Thoracic aorta (tissue), 2 donors: ENCODE data around the gene CDCA4. TPM values are rescaled to one million over a fixed set of nuclear protein-coding genes. Genes with fewer than 3 reads are reported as not detected.

Experiments used
- ATAC-seq: fragments of 150-250 bp; one replicate; pipeline ENCODE4 v1.8.0; 2017; ENCODE audit warnings: low read depth; ENCODE audit not compliant: insufficient number of reproducible peaks, low FRiP score
- DNase-seq: peaks from one replicate; pipeline ENCODE4 v3.0.0-alpha.2; 2020; ENCODE audit warnings: low spot score
- H3K27ac ChIP-seq, 2 donors: fragments of 200-600 bp; sonication (generic); 1 replicate in 1 of 2; 2 replicates in 1 of 2; pipeline ENCODE4 v1.5.1; 2016; ENCODE audit warnings: mild to moderate bottlenecking in 2 of 2, moderate library complexity in 2 of 2
- H3K27me3 ChIP-seq: fragments of 200-600 bp; sonication (generic); replicated peaks from 2 replicates; pipeline ENCODE4 v1.6.0; 2016; ENCODE audit warnings: mild to moderate bottlenecking; ENCODE audit not compliant: insufficient read depth
- H3K36me3 ChIP-seq: fragments of 200-600 bp; sonication (generic); one replicate; pipeline ENCODE4 v1.5.1; 2016
- H3K4me1 ChIP-seq, 2 donors: fragments of 200-600 bp; sonication (generic); 1 replicate in 1 of 2; 2 replicates in 1 of 2; pipeline versions ENCODE4 v1.5.1 to v1.6.0; 2016; ENCODE audit warnings: low read depth in 2 of 2, mild to moderate bottlenecking in 1 of 2; ENCODE audit not compliant: control insufficient read depth in 1 of 2
- H3K4me3 ChIP-seq: fragments of 200-600 bp; sonication (generic); 2 replicates; pipeline ENCODE4 v1.5.1; 2016; ENCODE audit warnings: mild to moderate bottlenecking
- H3K9me3 ChIP-seq: fragments of 200-600 bp; sonication (generic); 2 replicates; pipeline ENCODE4 v1.5.1; 2016
- CTCF ChIP-seq: fragments of 200-600 bp; sonication (generic); IDR thresholded peaks from one replicate; pipeline ENCODE4 v1.5.1; 2019; ENCODE audit warnings: antibody characterized with exemption
- total RNA-seq, 2 donors: library from RNA; depleted of rRNA; stranded (reverse); fragments of >200 nt; gene quantifications; one replicate each; pipeline versions ENCODE4 v1.1.0 to v1.2.3, GENCODE V29; 2016

Gene CDCA4
- total RNA-seq, 2 donors from 2014 or later, result 1.6 to 6.5 TPM

- H3K4me3 ChIP-seq, result no peak overlapping the region
- TF ChIP-seq CTCF, result no peak
- H3K36me3 ChIP-seq, result peaks cover 16% of the 10 kb centered on the region
Measured at GRCh38 chr14:105014631-105015030, 6.3 kb downstream of the CDCA4 start.

GRCh38 chr14:105014032-105014431 is 6.9 kb downstream of the CDCA4 start:
- no peaks in the 10 kb centered on the region for H3K9me3 ChIP-seq
- peaks cover 11 to 22% of the 10 kb centered on the region in 2 donors for H3K4me1 ChIP-seq
- H3K36me3 ChIP-seq, result peaks cover 18% of the 10 kb centered on the region
- TF ChIP-seq CTCF, result no peak
- no peak for DNase-seq
- no peak for ATAC-seq
- H3K27me3 ChIP-seq, result no peaks in the 10 kb centered on the region
- no peak overlapping the region for H3K4me3 ChIP-seq
- no peak overlapping the region for H3K27ac ChIP-seq

More at GRCh38 chr14:105014631-105015030, 6.3 kb downstream of the CDCA4 start:
- Histone ChIP-seq H3K27me3 (no peaks in the 10 kb centered on the region), H3K27ac (no peak overlapping the region), H3K4me1 (peaks cover 11 to 28% of the 10 kb centered on the region in 2 donors), H3K9me3 (no peaks in the 10 kb centered on the region)
- DNase-seq, result no peak
- ATAC-seq, result no peak

- no peak for TF ChIP-seq CTCF
- ATAC-seq (no peak), DNase-seq (no peak)
- H3K4me1 ChIP-seq, result peaks cover 11 to 18% of the 10 kb centered on the region in 2 donors
- peaks cover 18% of the 10 kb centered on the region for H3K36me3 ChIP-seq
- no peaks in the 10 kb centered on the region for H3K9me3 ChIP-seq
- no peak overlapping the region for H3K4me3 ChIP-seq
- H3K27me3 ChIP-seq, result no peaks in the 10 kb centered on the region
- no peak overlapping the region for H3K27ac ChIP-seq
Measured at GRCh38 chr14:105013150-105013785, 7.6 kb downstream of the CDCA4 start.

GRCh38 chr14:105012171-105012985 is 8.5 kb downstream of the CDCA4 start:
- no peaks in the 10 kb centered on the region for H3K9me3 ChIP-seq
- ATAC-seq (no peak), DNase-seq (no peak)
- H3K4me3 ChIP-seq, result peak overlapping the region; percentile 27
- no peaks in the 10 kb centered on the region for H3K27me3 ChIP-seq
- H3K4me1 ChIP-seq, result peaks cover 11 to 18% of the 10 kb centered on the region in 2 donors
- peaks cover 18% of the 10 kb centered on the region for H3K36me3 ChIP-seq
- no peak overlapping the region for H3K27ac ChIP-seq
- TF ChIP-seq CTCF, result peak; percentile 39

- no peak overlapping the region for H3K4me3 ChIP-seq
- peaks cover 18% of the 10 kb centered on the region for H3K36me3 ChIP-seq
- no peak for DNase-seq
- TF ChIP-seq CTCF, result no peak
- no peaks in the 10 kb centered on the region for H3K9me3 ChIP-seq
- peaks cover 11 to 18% of the 10 kb centered on the region in 2 donors for H3K4me1 ChIP-seq
- H3K27me3 ChIP-seq, result no peaks in the 10 kb centered on the region
- H3K27ac ChIP-seq, result no peak overlapping the region
- no peak for ATAC-seq
Measured at GRCh38 chr14:105011312-105011990, 9.4 kb downstream of the CDCA4 start.
